SK-N-SH treated with all-trans-retinoic acid at 6 μM for 48 hours (cell line): ENCODE measurements around the gene SHB.

Source experiments
- ARNTL ChIP-seq: fragments of 450-650 bp; formaldehyde crosslinking; IDR thresholded peaks from 2 replicates; pipeline ENCODE4 v1.5.0; 2020; ENCODE audit warnings: low read depth, mild to moderate bottlenecking, moderate library complexity, borderline replicate concordance
- BACH2 ChIP-seq: fragments of 250-450 bp; sonication (Bioruptor Pico); IDR thresholded peaks from 2 replicates; pipeline ENCODE4 v1.9.0; 2021; ENCODE audit warnings: mild to moderate bottlenecking, borderline replicate concordance
- ESRRG ChIP-seq: fragments of 250-450 bp; sonication (Bioruptor Pico); IDR thresholded peaks from 2 replicates; pipeline ENCODE4 v1.6.1; 2021; ENCODE audit warnings: mild to moderate bottlenecking
- RARB ChIP-seq: fragments of 250-450 bp; sonication (Bioruptor Pico); IDR thresholded peaks from 2 replicates; pipeline ENCODE4 v1.8.0; 2021; ENCODE audit warnings: mild to moderate bottlenecking, moderate library complexity
- ZNF565 ChIP-seq: fragments of 450-650 bp; formaldehyde crosslinking; conservative IDR thresholded peaks from 2 replicates; pipeline ENCODE4 v1.5.0; 2020; ENCODE audit warnings: low read depth, mild to moderate bottlenecking, moderate library complexity
- TF ChIP-seq, protein P1 (sequence below): fragments of 250-450 bp; sonication (Bioruptor Pico); IDR thresholded peaks from 2 replicates; pipeline ENCODE4 v1.8.0; 2020; ENCODE audit warnings: mild to moderate bottlenecking, moderate library complexity, borderline replicate concordance

DNA sequence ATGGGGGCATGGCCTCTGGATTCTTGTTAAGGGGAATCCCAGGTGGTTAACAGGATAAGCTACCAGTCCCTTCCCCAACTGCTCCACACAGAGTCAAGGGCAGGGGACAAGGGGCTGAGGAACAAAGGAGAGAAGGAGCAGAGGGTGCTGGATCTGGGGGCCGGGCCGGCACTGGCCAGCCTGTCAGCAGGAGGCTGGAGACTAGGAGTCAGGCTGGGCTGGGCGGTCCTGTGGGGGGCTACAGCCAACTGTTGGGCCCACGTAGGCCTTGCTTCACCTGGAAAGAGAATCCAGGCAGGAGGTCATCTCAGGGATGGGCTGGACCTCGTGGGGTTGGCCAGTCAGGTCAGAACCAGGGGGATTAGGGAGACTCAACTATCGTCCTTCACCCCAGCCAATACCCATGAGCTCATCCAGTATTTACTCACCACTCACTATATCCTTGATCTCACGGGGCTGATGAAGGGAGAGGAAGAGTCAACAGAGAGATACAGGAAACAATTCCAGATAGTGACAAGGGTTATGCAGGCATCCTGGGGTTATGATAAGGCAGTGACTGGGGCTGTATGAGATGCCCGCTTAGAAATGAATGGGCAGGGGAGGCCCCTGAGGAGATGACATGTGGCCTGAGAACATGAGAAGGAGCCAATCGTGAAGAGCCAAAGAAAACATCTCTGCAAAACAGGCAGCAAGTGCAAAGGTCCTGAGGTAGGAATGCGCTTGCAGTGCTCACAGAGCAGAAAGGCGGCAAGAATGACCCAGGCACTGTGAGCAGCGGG lies 117.2 kb downstream of the SHB start:
- TF ChIP-seq RARB (CRISPR knock-in tag): no peak
- no peak for TF ChIP-seq ESRRG (CRISPR knock-in tag)
- TF ChIP-seq, protein P1, sequence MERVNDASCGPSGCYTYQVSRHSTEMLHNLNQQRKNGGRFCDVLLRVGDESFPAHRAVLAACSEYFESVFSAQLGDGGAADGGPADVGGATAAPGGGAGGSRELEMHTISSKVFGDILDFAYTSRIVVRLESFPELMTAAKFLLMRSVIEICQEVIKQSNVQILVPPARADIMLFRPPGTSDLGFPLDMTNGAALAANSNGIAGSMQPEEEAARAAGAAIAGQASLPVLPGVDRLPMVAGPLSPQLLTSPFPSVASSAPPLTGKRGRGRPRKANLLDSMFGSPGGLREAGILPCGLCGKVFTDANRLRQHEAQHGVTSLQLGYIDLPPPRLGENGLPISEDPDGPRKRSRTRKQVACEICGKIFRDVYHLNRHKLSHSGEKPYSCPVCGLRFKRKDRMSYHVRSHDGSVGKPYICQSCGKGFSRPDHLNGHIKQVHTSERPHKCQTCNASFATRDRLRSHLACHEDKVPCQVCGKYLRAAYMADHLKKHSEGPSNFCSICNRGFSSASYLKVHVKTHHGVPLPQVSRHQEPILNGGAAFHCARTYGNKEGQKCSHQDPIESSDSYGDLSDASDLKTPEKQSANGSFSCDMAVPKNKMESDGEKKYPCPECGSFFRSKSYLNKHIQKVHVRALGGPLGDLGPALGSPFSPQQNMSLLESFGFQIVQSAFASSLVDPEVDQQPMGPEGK (CRISPR knock-in tag): no peak
- no peak for TF ChIP-seq ZNF565
- TF ChIP-seq BACH2 (CRISPR knock-in tag): no peak
- no peak for TF ChIP-seq ARNTL (CRISPR knock-in tag)
